ENCODE data around the gene FAM43A. TPM values are rescaled to one million over a fixed set of nuclear protein-coding genes. Genes with fewer than 3 reads are reported as not detected.

Gene FAM43A, protein sequence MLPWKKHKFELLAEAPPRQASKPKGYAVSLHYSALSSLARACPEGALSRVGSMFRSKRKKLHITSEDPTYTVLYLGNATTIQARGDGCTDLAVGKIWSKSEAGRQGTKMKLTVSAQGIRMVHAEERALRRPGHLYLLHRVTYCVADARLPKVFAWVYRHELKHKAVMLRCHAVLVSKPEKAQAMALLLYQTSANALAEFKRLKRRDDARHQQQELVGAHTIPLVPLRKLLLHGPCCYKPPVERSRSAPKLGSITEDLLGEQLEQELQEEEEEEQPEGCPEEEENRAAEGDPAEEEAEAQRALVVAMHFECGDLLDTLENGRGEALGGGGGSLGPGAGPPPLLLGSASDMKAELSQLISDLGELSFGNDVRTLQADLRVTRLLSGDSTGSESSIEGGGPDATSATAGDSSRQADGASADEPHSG
- total RNA-seq, result 1 to 10 TPM; 5.0 to 5.1 TPM

DNA sequence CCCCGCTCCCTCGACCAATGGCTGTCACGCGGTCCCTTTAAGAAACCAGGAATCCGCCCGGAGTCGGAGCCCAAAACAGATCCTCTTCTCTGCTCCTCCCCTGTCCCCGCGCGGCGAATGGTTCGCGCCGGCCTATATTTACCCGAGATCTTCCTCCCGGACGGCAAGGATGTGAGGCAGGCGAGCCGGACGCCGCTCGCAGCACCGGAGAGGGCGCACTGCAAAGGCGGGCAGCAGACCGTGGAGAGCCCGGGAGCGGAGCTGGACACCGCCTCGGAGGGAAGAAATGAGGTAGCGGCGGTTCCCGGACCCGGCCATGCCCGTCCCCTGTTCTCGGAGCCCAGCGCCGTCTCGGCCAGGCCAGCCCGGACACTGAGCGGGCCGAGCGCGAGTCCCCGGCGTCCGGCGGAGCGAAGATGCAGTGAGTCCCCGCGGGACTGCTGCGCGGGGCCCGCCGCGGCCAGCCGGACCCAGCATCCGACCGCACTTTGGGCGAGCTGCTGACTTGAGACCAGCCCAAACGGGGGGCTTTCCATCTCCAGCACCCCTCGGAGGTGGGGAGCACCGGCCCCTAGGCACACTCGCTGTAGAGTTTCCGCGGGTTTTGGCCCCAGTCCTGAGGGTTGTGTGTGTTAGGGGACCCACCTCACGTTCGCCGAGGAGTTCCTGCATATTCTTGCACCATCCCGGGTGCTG lies at the start of gene FAM43A:
TSS of gene FAM43A (plus strand) at position 166 of the 696 bp plus-strand sequence. CDS start 944 bp downstream, outside the sequence.
- H3K4me1 Mint-ChIP-seq, result peaks cover 64% of the 10 kb centered on the region
- peaks cover 41% of the 10 kb centered on the region for H3K27me3 Mint-ChIP-seq
- peak; percentile 61 for ATAC-seq
- intact Hi-C loops (cut with DNase I, micrococcal nuclease), result loop anchor here (1.0 to 10.0 kb wide), 9 partner anchors 11 to 856 kb away; partner anchors contain the start of genes ACAP2 (in 1 of the 2) and PPP1R2 (in 1 of the 2)
- ChIA-PET POLR2A (interaction anchor here (0.6 to 1.2 kb wide), 2 partner anchors 84 to 585 kb away, joined by 4 to 7 read pairs; partner anchors contain the start of gene XXYLT1), CTCF (interaction anchor here (1.0 to 9.1 kb wide), 4 partner anchors 13 to 276 kb away, joined by 3 to 156 read pairs (median 3); partner anchors contain the start of gene LSG1)
- H3K4me3 Mint-ChIP-seq, result peak within 1 kb of the TSS; percentile 78
- peaks cover 2% of the 10 kb centered on the region for H3K36me3 Mint-ChIP-seq (ENCODE audit: low read depth)
- peak within 1 kb of the TSS; percentile 40 for H3K27ac Mint-ChIP-seq
- peak; percentile 84 for DNase-seq
- H3K9me3 Mint-ChIP-seq (ENCODE audit: low read depth), result no peaks in the 10 kb centered on the region

DNA sequence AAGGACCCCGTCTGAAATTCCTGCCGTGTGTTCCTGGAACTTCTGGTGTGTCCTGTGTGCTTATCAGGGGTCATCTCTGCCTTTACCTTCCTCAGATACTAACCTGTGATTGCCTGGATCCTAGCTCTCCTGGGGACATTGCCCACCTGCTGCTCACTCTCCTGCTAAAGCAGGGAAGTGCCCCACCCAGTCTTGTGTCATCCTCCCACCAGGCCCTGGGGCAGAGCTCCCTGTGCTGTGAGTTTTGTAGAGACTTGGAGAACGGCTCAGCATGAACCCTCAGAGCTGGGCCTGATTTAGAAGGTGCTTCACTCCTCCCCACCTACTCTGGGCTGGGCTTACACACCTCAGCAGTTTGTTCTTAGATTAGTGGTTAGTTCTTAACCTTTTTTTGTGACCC lies 48.6 kb upstream of the FAM43A start:
- H3K36me3 Mint-ChIP-seq (ENCODE audit: low read depth), result peaks cover 21% of the 10 kb centered on the region
- ChIA-PET CTCF (no interaction called here), POLR2A (no interaction called here)
- ATAC-seq (no peak), DNase-seq (no peak)
- no peaks in the 10 kb centered on the region for H3K27me3 Mint-ChIP-seq
- H3K4me3 Mint-ChIP-seq, result no peak overlapping the region
- H3K4me1 Mint-ChIP-seq, result peaks cover 12% of the 10 kb centered on the region
- H3K27ac Mint-ChIP-seq, result no peak overlapping the region
- intact Hi-C loops (cut with DNase I, micrococcal nuclease), result no loop called here
- no peaks in the 10 kb centered on the region for H3K9me3 Mint-ChIP-seq (ENCODE audit: low read depth)

DNA sequence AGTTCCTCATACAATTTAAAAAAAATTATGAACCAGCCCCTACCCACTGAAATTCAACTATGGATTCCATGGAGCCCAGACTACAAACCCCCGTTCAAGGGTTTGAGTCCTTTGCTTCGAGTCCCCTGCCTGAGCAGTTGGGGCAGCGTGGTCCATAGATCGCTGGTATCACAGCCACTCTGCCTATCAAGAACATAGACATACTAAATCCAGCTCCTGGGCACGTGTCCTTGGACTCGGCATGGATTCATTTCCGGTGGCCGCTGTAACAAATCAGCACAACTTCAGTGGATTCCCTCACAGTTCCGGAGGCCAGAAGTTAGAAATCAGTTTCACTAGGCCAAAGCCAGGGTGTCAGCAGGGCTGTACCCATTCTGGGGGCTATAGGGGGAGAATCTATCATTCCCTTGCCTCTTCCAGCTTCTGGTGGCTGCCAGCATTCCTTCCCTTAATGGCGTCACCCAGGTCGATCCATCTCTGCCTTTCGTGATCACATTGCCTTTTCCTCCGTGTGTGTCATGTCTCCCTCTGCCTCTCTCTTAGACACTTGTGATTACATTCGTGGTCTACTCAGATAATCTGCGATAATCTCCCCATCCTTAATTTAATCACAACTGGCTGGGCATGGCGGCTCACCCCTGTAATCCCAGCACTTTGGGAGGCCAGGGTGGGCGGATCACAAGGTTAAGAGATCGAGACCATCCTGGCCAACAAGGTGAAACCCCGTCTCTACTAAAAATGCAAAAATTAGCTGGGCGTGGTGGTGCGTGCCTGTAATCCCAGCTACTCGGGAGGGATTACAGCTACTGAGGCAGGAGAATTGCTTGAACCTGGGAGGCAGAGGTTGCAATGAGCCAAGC lies 47.9 kb upstream of the FAM43A start:
- Mint-ChIP-seq H3K9me3 (ENCODE audit: low read depth) (no peaks in the 10 kb centered on the region), H3K36me3 (ENCODE audit: low read depth) (peaks cover 24% of the 10 kb centered on the region), H3K4me1 (peaks cover 11% of the 10 kb centered on the region), H3K27ac (no peak overlapping the region), H3K4me3 (no peak overlapping the region), H3K27me3 (no peaks in the 10 kb centered on the region)
- ATAC-seq (no peak), DNase-seq (no peak)
- intact Hi-C loops (cut with DNase I, micrococcal nuclease), result no loop called here
- ChIA-PET POLR2A (no interaction called here), CTCF (interaction anchor here (0.8 to 1.4 kb wide), 2 partner anchors 12 to 34 kb away, joined by 3 to 6 read pairs; partner anchors contain the start of gene LSG1)

DNA sequence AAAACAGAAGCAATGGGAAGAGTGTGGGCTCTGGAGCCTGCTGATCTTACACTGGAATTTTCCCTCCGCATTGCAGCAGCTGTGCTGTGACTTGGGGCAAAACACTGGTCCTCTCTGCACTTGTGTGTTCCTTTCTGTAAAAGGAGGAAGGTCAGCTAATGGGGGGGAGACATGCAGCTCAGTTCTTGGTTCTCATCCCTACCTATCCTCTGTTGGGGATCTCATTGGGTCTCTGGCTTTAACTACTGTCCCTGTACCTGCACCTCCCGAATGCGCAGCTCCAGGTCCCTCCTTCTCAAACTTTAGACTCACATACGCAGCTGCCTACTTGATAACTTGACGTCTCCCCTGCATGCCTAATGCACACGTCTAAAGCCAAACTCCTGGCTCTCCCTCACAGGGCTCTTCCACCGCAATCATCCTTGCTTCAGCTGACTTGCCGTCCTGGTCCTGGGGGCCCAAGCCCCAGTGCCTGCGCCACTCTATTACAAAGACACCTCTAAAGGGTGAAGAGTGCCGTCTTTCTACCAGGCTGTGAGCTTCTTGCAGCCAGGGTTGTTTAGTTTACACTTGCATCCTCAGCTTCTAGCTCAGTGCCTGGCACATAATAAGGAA lies 46.6 kb upstream of the FAM43A start:
- POLR2A ChIA-PET, result interaction anchor here (0.6 kb wide), 1 partner anchor 173 kb away, joined by 7 read pairs; no protein-coding TSS in a partner anchor
- ATAC-seq (no peak), DNase-seq (no peak)
- Mint-ChIP-seq H3K4me1 (peaks cover 9% of the 10 kb centered on the region), H3K27ac (peak overlapping the region; percentile 21), H3K9me3 (ENCODE audit: low read depth) (no peaks in the 10 kb centered on the region), H3K27me3 (no peaks in the 10 kb centered on the region), H3K4me3 (no peak overlapping the region), H3K36me3 (ENCODE audit: low read depth) (peaks cover 30% of the 10 kb centered on the region)
- intact Hi-C loops (cut with DNase I, micrococcal nuclease), result no loop called here
- CTCF ChIA-PET, result interaction anchor here (0.6 to 1.4 kb wide), 3 partner anchors 33 to 295 kb away, joined by 3 to 6 read pairs (median 3); partner anchors contain the start of gene LSG1

DNA sequence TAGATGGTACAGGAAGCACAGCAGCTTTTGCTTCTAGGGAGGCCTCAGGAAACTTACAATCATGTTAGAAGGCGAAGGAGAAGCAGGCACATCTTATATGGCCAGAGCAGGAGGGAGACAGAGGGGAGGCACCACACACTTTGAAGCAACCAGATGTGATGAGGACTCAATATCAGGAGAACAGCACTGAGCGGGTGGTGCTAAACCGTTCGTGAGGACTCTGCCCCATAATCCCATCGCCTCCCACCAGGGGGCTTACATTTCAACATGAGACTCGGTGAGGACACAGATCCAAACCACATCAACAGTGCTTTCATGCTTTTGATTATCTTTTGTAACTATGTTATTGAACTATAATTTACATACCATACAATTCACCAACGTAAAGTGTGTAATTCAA lies 44.9 kb upstream of the FAM43A start:
- Mint-ChIP-seq H3K9me3 (ENCODE audit: low read depth) (no peaks in the 10 kb centered on the region), H3K36me3 (ENCODE audit: low read depth) (peaks cover 43% of the 10 kb centered on the region), H3K4me3 (no peak overlapping the region), H3K4me1 (peaks cover 11% of the 10 kb centered on the region), H3K27ac (no peak overlapping the region), H3K27me3 (no peaks in the 10 kb centered on the region)
- intact Hi-C loops (cut with DNase I, micrococcal nuclease), result no loop called here
- CTCF ChIA-PET, result interaction anchor here (1.5 to 1.7 kb wide), 2 partner anchors 11 to 31 kb away, joined by 4 to 6 read pairs; partner anchors contain the start of gene LSG1
- ATAC-seq, result peak; percentile 71
- POLR2A ChIA-PET, result no interaction called here
- peak; percentile 59 for DNase-seq

DNA sequence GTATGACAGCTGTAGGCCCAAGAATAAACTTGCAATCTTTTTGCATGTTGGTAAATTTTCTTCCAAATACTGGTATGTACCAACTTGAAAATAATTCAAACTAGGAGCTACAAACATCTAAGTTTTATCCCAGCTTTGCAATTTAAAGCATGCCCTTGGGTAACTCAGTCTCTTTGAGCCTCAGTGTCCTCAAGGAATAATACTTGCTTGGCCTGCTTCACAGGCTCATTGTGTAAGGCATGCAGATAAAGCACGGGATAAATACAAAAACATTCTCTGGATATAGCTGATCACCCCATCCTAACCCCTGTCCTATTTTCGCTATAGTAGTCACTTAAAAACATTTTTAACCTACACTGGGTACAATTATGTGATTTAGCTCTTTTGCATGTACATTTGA lies 42.9 kb upstream of the FAM43A start:
- ChIA-PET POLR2A (no interaction called here), CTCF (interaction anchor here (0.5 to 1.7 kb wide), 7 partner anchors 9 to 565 kb away, joined by 3 to 8 read pairs (median 3); partner anchors contain the start of genes LSG1 and TMEM44)
- no peak overlapping the region for H3K4me3 Mint-ChIP-seq
- intact Hi-C loops (cut with DNase I, micrococcal nuclease), result no loop called here
- ATAC-seq, result no peak
- H3K4me1 Mint-ChIP-seq, result peaks cover 11% of the 10 kb centered on the region
- no peak overlapping the region for H3K27ac Mint-ChIP-seq
- no peaks in the 10 kb centered on the region for H3K27me3 Mint-ChIP-seq
- DNase-seq, result no peak
- peaks cover 53% of the 10 kb centered on the region for H3K36me3 Mint-ChIP-seq (ENCODE audit: low read depth)
- no peaks in the 10 kb centered on the region for H3K9me3 Mint-ChIP-seq (ENCODE audit: low read depth)

DNA sequence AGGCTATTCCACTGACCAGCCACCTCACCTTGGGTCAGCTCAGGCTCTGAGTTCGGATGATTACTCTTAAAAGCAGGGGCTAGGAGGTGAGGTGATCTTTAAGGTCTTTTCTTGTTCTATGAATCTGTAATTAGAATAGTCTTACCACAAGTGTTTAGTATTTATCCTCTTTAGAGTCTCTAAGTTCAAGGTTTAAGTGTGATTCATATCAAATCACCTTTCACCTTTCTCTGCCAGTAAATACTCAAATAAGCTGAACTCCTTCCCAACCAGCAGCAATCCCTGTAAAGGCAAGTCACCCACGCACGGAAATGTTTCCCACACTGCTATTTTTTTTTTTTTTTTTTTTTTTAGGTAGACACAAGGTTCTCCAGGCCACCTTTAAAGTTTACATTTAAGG lies 37.9 kb upstream of the FAM43A start:
- intact Hi-C loops (cut with DNase I, micrococcal nuclease), result no loop called here
- peaks cover 66% of the 10 kb centered on the region for H3K36me3 Mint-ChIP-seq (ENCODE audit: low read depth)
- no peaks in the 10 kb centered on the region for H3K9me3 Mint-ChIP-seq (ENCODE audit: low read depth)
- CTCF ChIA-PET, result no interaction called here
- DNase-seq, result no peak
- peak overlapping the region; percentile 22 for H3K27ac Mint-ChIP-seq
- peaks cover 3% of the 10 kb centered on the region for H3K4me1 Mint-ChIP-seq
- no peak overlapping the region for H3K4me3 Mint-ChIP-seq
- no peaks in the 10 kb centered on the region for H3K27me3 Mint-ChIP-seq
- no peak for ATAC-seq
- POLR2A ChIA-PET, result no interaction called here

DNA sequence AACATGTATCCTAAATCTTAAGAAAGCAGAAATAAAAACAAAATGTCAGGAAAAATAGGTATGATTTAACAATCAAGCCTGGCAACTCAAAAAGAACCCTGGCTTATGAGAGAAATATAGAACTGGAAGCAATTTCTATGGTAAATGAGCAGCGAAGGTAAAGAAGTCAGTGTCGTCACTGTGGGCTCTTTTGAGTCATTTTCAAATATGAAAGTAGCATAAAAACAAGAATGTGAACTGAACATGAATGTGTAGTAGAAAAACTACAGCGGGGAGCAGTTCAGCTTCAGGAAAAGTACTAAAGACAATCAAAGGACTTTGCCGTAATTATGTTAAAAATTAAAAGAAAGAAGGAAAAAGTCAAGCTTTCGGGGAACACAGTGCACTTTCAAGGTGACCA lies 31.2 kb upstream of the FAM43A start:
- intact Hi-C loops (cut with DNase I, micrococcal nuclease), result loop anchor here in 1 of 2 experiments (1.0 kb wide), 1 partner anchor 8 kb away; no protein-coding TSS in a partner anchor

DNA sequence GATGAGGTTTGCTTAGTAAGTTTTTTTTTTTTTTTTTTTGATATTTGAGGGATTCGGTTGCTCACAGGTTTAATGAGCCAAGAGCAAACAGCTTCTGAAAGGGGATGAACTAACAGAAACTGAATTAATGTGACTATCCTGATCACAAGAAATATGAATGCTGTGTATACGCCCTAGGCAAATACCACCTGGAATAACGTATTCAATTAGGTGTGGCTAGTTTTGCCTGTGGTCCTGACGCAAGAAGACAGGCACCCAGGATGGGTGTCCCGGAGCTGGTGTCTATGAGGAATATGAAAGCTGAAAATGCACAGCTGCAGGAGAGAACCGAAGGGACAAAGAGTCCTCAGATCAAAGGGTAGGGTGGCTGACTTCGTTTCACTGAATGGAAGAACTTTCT lies 28.2 kb upstream of the FAM43A start:
- POLR2A ChIA-PET, result no interaction called here
- Mint-ChIP-seq H3K9me3 (ENCODE audit: low read depth) (no peaks in the 10 kb centered on the region), H3K4me1 (peaks cover 28% of the 10 kb centered on the region), H3K36me3 (ENCODE audit: low read depth) (peaks cover 54% of the 10 kb centered on the region), H3K4me3 (no peak overlapping the region), H3K27ac (no peak overlapping the region), H3K27me3 (no peaks in the 10 kb centered on the region)
- intact Hi-C loops (cut with DNase I, micrococcal nuclease), result no loop called here
- ATAC-seq (no peak), DNase-seq (no peak)
- CTCF ChIA-PET, result interaction anchor here (0.6 to 1.4 kb wide), 4 partner anchors 11 to 38 kb away, joined by 3 to 9 read pairs (median 4); partner anchors contain the start of gene LSG1

More for the DNA sequence above, 31.2 kb upstream of the FAM43A start:
- Mint-ChIP-seq H3K4me3 (peak overlapping the region; percentile 39), H3K27me3 (no peaks in the 10 kb centered on the region), H3K9me3 (ENCODE audit: low read depth) (no peaks in the 10 kb centered on the region), H3K27ac (peak overlapping the region; percentile 90), H3K4me1 (peaks cover 18% of the 10 kb centered on the region), H3K36me3 (ENCODE audit: low read depth) (peaks cover 69% of the 10 kb centered on the region)
- CTCF ChIA-PET, result interaction anchor here (0.9 to 2.0 kb wide), 3 partner anchors 18 to 28 kb away, joined by 4 to 13 read pairs (median 6); partner anchors contain the start of gene LSG1
- POLR2A ChIA-PET, result interaction anchor here (0.9 to 1.3 kb wide), 2 partner anchors 10 to 70 kb away, joined by 3 to 7 read pairs; no protein-coding TSS in a partner anchor
- ATAC-seq (peak; percentile 89), DNase-seq (peak; percentile 32)

DNA sequence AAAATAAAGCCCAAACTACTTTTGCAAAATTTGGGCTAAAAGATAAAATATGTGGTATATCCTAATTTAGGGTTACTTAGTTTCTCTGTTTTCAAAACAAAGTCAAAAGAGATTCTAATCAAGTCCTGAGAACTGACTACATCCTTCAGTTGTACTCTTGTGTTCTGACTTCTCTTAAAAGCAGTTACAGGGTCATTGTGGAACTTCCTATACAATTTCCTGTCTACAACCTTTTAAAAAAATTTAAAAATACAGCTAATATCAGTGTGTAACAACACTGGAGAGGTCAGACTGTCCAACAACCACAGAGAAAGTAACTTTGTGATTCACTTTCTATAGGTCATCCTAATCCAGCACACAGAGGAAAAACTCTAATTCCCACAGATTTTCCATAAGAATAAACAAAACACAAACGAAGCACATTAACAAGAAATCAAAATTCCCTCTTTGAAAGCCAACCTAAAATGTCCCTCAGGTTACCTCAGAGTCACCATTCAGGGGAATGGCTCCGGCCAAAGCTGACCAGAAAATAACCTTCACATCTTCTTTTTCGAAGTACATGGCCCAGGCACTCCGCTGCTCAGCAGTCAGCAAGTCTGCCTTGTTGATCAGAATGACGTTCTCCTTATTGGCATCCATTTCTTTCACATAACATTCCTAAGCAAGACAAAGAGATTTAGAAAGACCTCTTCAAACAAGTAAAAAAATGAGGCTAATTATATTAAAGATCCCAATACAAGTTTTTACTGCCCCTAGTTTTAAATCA lies 27.0 kb upstream of the FAM43A start:
- POLR2A ChIA-PET, result no interaction called here

More for the DNA sequence above, 27.0 kb upstream of the FAM43A start:
- no peak overlapping the region for H3K4me3 Mint-ChIP-seq
- no peak for ATAC-seq
- intact Hi-C loops (cut with DNase I, micrococcal nuclease), result no loop called here
- H3K27ac Mint-ChIP-seq, result peak overlapping the region; percentile 2
- CTCF ChIA-PET, result interaction anchor here (0.6 to 5.3 kb wide), 4 partner anchors 10 to 322 kb away, joined by 3 to 44 read pairs (median 4); partner anchors contain the start of gene LSG1
- peaks cover 28% of the 10 kb centered on the region for H3K4me1 Mint-ChIP-seq
- no peaks in the 10 kb centered on the region for H3K27me3 Mint-ChIP-seq
- no peak for DNase-seq
- no peaks in the 10 kb centered on the region for H3K9me3 Mint-ChIP-seq (ENCODE audit: low read depth)
- peaks cover 48% of the 10 kb centered on the region for H3K36me3 Mint-ChIP-seq (ENCODE audit: low read depth)
